GM21576 (cell line): ENCODE measurements around the gene PRKCI.
"Not testable (repeated sequence)": the region's sequence is repeated elsewhere in the genome, so short reads cannot be mapped to it uniquely, and the experiment has no call there.

Source experiments
- ATAC-seq: cut with Tn5 transposase; IDR thresholded peaks from one replicate; pipeline ENCODE4 v1.9.1; 2021; ENCODE audit warnings: mild to moderate bottlenecking, moderate library complexity; ENCODE audit not compliant: unreplicated experiment

Gene PRKCI

DNA sequence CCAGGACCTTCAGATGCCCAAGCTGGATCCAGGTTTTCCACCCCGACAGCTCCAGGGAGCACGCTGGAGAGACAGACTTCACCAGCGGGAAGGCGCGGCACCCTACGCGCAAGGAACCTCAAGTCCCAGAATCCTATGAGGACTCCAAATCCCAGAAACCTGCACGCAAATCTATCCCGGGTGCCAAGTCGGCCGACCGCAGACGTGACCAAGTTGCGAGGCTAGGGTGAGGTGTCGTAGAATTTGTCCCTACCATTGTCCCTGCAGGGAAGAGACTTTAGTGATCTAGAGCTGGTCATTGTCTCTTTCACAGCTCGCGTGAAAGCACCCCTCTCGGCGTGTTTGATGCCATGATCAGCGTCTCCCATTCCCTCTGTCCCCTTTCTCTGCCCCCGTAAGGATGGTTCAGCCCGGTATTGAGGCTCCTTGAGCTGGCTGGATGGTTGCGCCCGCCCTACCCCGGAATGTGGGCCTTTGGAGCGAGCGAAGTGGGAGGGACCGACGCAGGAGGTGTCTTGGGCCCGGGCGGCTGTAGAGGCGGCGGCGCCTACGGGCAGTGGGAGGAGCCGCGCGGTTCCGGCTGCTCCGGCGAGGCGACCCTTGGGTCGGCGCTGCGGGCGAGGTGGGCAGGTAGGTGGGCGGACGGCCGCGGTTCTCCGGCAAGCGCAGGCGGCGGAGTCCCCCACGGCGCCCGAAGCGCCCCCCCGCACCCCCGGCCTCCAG lies at the start of gene PRKCI:
PRKCI (plus strand) TSS at position 501 of the 723 bp plus-strand sequence. CDS start 246 bp downstream, outside the sequence.
- ATAC-seq = peak; percentile 96

GRCh38 chr3:170178651-170179050 lies 43.6 kb upstream of the PRKCI start:
- ATAC-seq = no peak

- no peak for ATAC-seq
These were observed 42.8 kb upstream of the PRKCI start for GRCh38 chr3:170179432-170179831.

GRCh38 chr3:170180079-170180907 lies 41.9 kb upstream of the PRKCI start:
- ATAC-seq = peak; percentile 38

DNA sequence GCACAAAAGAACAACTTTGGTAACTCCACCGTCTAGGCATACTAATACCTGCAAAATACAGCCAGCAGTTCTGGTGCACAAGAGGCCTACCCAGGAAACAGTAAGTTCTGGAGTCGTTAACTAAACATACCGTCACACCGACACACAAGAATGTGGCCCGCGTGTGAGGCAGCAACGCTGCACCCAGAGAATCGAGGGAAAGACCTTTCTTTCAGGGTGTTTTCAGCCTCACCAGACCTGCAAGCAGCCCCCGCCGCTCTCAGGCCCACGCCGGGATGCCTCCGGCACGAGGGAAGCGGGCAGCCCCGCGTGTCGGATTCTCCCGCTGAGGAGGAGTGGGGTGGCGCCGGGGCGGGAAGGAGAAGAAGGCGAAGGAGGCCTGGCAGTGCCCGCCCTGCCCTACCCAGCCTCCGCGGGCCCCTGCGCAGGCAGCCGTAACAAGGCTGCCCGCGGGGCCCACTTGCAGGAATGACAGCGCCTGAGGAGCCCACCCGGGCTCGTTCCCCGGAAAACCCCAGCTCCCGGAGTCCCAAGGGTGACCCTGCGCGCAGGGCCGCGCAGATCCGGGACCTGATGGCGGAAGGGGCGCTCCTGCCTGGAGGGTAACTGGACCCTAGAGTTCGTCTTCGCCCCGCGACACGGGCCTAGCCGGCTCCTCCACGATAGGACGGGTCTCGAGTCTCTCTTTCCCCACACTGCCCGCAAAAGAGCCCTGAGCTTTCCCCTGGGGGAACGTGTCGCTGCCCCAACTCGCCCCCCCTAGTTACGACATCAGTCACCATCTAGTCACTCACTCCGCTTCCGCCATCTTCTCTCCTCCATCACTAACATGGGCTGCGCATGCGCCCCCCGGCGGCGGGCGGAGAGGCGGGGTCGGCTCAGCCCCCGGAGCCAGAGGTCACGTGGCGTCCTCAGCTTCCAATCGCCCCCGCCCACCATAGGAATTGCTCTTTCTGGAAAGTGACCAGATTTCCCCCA lies 41.0 kb upstream of the PRKCI start, which contains the start of gene PHC3:
PHC3 (minus strand) TSS at position 826 of the 978 bp plus-strand sequence; CDS start at position 808, 18 bp downstream.
- ATAC-seq = peak; percentile 61

DNA sequence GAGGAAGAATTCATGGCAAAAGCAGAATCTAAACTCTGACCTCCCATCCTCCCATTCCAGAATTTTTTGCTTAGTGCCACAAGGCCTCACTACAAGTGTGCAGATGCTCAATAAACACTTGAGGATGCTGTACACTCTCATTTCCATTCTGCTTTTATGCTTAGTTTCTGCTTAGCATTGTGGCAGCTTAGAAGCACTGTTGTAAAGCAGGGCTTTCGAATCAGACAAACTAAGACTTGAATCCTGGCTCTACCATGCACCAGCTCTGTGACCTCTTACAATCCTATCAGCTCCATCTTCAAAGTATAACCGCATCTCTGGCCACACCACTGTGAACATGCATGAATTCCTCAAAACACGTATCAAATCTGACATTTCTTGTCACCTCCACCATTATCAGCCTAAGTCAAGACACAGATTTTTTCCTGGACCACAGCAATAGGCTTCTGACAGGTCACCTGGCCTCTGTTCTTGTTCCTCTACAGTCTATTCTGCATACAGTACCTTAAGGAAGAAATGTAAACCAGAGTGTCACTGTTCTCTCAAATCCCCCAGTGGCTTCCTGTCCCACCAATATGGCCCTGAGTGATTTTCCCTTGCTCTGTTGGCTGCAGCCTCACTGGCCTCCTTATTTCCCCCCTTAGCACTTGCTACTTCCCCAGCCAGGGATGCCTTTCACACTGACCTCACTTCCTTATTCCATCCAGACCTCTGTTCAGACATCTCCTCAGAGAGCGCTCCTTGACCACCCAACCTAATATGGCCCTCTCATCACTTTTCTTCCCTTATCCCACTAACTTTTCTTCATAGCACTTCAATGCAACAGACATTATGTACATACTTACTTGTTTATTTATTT lies 32.6 kb upstream of the PRKCI start:
- ATAC-seq = peak; percentile 16

DNA sequence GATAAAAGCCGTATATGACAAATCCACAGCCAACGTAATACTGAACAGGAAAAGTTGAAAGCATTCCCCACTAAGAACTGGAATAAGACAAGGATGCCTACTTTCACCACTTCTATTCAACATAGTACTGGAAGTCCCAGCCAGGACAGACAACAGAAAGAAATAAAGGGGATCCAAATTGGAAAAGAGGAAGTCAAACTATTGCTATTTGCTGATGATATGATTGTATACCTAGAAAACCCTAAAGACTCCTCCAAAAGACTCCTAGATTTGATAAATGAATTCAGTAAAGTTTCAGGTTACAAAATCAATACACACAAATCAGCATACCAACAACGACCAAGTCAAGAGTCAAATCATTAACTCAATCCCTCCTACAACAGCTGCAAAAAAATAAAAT lies 26.5 kb upstream of the PRKCI start:
- ATAC-seq = not testable (repeated sequence)

- no peak for ATAC-seq
These were observed 25.4 kb upstream of the PRKCI start for GRCh38 chr3:170196833-170197232.

DNA sequence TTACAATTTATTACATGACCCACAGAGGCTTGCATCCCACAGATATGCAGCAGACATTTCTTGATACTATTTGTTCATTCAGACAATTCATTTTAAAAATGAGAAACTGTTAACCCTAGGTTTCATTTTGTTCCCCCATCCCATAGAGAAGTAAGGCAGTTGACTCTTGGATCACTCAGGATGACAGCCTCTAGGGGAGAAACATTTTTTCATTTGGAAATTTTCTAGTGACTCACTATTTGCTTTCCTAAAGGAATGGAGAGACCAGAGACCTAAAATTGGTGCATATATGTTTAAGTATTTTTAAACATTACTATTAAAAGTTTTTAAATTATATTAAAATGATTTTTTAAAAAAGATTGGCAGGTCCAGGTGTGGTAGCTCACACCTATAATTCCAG lies 21.2 kb upstream of the PRKCI start:
- ATAC-seq = no peak

- ATAC-seq = no peak
These were observed 20.7 kb upstream of the PRKCI start for GRCh38 chr3:170201527-170201926.

DNA sequence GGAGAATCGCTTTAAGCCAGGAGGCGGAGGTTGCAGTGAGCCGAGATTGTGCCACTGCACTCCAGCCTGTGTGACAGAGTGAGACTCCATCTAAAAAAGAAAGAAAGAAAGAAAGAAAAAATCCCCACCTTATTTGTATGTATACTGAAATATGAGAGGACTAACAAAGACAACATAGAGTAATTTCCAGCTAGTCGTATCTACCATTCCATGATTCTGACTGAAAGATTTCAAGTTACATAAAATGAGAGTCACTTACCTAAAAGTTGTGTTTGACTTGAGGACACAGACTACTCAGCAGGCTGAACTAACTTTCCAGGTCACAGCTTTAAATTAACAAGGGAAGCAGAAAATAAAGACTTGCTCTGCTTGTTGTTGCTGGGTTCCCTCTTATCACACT lies 18.8 kb upstream of the PRKCI start:
- no peak for ATAC-seq

GRCh38 chr3:170204023-170204472 lies 18.2 kb upstream of the PRKCI start:
- no peak for ATAC-seq

DNA sequence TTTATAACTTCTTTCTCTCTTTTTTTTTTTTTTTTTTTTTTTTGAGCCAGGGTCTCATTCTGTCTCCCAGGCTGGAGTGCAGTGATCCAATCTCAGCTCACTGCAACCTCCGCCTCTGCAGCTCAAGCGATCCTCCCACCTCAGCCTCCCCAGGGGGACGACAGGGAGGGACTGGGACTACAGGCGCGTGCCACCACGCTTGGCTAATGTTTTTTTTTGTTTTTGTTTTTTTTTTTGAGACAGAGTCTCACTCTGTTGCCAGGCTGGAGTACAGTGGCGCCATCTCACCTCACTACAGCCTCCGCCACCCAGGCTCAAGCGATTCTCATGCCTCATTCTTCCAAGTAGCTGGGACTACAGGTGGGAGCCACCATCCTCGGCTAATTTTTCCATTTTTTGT lies 17.7 kb upstream of the PRKCI start:
- ATAC-seq = no peak

GRCh38 chr3:170205302-170205701 lies 16.9 kb upstream of the PRKCI start:
- ATAC-seq = no peak

DNA sequence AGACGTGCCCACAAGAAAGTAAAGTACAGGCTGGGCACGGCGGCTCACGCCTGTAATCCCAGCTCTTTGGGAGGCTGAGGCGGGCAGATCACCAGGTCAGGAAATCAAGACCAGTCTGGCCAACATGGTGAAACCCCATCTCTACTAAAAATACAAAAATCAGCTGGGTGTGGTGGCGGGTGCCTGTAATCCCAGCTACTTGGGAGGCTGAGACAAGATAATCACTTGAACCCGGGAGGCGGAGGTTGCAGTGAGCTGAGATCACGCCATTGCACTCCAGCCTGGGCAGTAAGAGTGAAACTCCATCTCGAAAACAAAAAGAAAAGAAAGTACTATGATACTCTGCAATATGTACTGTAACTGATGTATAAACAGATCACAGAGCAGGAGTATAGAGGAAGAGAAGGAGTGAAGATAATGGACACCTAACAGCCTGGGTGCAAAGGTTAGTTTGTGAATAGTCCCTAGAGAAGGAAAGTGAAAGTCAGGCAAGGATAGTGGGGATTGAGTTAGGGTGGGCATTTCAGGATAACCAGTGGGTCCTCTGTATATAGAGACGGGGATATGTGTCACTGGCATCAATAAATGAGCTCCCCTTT lies 16.0 kb upstream of the PRKCI start:
- not testable (repeated sequence) for ATAC-seq

GRCh38 chr3:170207717-170208116 lies 14.5 kb upstream of the PRKCI start:
- ATAC-seq = no peak

- ATAC-seq = no peak
These were observed 10.6 kb upstream of the PRKCI start for GRCh38 chr3:170211668-170212067.

GRCh38 chr3:170219850-170220249 lies 2.4 kb upstream of the PRKCI start:
- ATAC-seq = no peak

DNA sequence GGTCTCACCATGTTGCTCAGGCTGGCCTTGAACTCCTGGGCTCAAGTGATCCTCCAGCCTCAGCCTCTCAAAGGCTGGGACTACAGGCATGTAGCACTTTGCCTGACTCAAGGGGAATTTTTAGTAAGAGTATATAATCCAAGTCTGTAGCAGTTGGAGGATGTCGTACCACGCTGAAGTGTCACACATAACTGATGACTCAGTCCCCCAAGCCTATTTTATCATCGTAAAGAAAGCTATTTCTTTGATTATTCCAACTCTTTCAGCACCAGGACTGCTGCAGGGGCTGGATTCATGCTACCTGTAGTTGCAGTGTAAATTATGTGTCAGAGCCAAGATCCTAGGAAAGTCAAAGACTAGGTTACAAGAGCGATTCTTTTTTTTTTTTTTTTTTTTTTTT lies 1.4 kb upstream of the PRKCI start:
- ATAC-seq = no peak
